Spleen (tissue), 7 donors: Measurements from ENCODE around the gene FAM120A.

Experiments
- CTCF ChIP-seq, 11 experiments: fragments of 200-600 bp in 7 of 11; fragments of 450-650 bp in 4 of 11; sonication (generic) in 4 of 11; IDR thresholded peaks in 8 of 11; conservative IDR thresholded peaks in 3 of 11; 1 replicate in 7 of 11; 2 replicates in 4 of 11; pipeline versions ENCODE4 v1.4.0 to v1.8.0; 2016 to 2021; ENCODE audit warnings: antibody characterized with exemption in 11 of 11, inconsistent platforms in 4 of 11, mild to moderate bottlenecking in 1 of 11
- POLR2A ChIP-seq, 3 donors: fragments of 450-650 bp; IDR thresholded peaks; one replicate each; pipeline ENCODE4 v1.5.1; 2017; ENCODE audit warnings: antibody characterized with exemption in 3 of 3, mild to moderate bottlenecking in 1 of 3
- POLR2AphosphoS5 ChIP-seq, 3 donors: sonication (generic); formaldehyde crosslinking; IDR thresholded peaks; one replicate each; pipeline ENCODE4 v1.5.1; 2017; ENCODE audit warnings: antibody characterized with exemption in 3 of 3
- donor health status: DM: no; HTN: no; CAD: no; lungs with moderate emphysema.
- donor health status: DM: no; HTN: no; CAD: no.
- donor health status: DM: no; HTN: no; CAD: no.

GRCh38 chr9:93585695-93586094, 134.2 kb downstream of the FAM120A start:
- TF ChIP-seq POLR2A (IDR thresholded peaks at IDR 0.05) (no peak), POLR2AphosphoS5 (IDR thresholded peaks at IDR 0.05) (no peak), CTCF (IDR thresholded peaks at IDR 0.05 in 8 of 11, conservative IDR thresholded peaks at IDR 0.05 in 3 of 11) (no peak)
